Prostate gland (tissue), 2 donors: ENCODE measurements around the gene FBXO22.

Source experiments
- POLR2A ChIP-seq: fragments of 450-650 bp; IDR thresholded peaks from one replicate; pipeline ENCODE4 v1.6.1; 2016; ENCODE audit warnings: antibody characterized with exemption, mild to moderate bottlenecking
- TF ChIP-seq, protein P1 (sequence below), 4 experiments: fragments of 200-600 bp in 2 of 4; fragments of 450-650 bp in 2 of 4; sonication (generic) in 2 of 4; IDR thresholded peaks; 1 replicate in 3 of 4; 2 replicates in 1 of 4; pipeline ENCODE4 v1.5.1; 2016 to 2019; ENCODE audit warnings: antibody characterized with exemption in 4 of 4, mild to moderate bottlenecking in 2 of 4, moderate library complexity in 2 of 4

DNA sequence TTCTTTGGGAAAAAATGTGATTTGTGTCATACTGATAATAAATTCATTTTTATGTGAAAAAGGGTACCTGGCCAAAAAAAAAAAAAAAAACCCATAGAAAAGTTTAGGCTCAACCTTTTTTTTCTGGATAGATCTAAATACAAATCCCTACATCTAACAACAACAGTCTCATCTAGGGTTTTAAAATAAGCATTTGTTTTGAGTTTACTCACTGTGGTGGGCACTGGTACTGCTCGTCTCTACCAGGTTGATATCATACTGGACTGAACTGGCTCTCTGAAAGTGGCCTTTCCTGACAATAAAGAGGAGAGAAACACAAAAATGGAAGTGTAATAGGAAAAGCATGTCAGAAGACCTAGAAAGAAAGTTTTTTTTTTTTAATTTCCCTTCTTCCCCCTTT, 52.0 kb downstream of the FBXO22 start:
- TF ChIP-seq, protein P1, sequence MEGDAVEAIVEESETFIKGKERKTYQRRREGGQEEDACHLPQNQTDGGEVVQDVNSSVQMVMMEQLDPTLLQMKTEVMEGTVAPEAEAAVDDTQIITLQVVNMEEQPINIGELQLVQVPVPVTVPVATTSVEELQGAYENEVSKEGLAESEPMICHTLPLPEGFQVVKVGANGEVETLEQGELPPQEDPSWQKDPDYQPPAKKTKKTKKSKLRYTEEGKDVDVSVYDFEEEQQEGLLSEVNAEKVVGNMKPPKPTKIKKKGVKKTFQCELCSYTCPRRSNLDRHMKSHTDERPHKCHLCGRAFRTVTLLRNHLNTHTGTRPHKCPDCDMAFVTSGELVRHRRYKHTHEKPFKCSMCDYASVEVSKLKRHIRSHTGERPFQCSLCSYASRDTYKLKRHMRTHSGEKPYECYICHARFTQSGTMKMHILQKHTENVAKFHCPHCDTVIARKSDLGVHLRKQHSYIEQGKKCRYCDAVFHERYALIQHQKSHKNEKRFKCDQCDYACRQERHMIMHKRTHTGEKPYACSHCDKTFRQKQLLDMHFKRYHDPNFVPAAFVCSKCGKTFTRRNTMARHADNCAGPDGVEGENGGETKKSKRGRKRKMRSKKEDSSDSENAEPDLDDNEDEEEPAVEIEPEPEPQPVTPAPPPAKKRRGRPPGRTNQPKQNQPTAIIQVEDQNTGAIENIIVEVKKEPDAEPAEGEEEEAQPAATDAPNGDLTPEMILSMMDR (IDR thresholded peaks at IDR 0.05): no peak
- no peak for TF ChIP-seq POLR2A
